SW 1271 (cell line): Measurements from ENCODE around the gene NPC2.

Source experiments
- DNase-seq, 2 experiments: peaks; one replicate each; lab custom pipeline; 2025; lab: John Stamatoyannopoulos, UW

NPC2 gene

DNA sequence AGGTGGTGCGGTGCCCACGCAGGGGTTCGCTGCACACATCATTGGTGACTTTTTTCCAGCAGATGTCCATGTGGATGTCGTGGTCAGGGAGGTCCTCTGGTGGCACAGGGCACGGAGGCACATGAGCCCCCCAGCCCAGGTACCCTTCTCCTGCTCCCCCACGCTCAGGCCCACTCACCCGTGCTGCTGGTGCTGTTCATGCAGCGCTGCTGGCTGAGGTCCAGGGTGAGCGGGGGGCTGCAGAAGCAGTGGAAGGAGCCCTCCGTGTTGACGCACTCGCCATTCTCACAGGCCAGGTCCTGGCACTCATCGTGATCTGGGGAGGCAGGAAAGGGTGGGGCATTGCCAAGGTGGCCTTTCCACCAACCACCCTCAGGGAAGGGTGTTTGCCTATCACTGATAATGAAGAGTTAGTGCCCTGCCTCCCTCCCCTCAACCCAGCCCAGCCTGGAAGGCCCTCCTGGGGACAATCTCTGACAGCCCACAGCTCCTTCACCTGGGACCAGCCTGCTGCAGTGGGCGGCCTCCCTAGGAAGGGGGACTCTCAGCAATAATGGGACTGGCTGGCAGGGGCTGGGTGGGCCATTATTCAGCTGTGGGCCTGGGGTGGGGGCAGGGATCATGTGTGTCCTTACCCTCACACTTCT, 10.3 kb upstream of the NPC2 start:
- DNase-seq = no peak

DNA sequence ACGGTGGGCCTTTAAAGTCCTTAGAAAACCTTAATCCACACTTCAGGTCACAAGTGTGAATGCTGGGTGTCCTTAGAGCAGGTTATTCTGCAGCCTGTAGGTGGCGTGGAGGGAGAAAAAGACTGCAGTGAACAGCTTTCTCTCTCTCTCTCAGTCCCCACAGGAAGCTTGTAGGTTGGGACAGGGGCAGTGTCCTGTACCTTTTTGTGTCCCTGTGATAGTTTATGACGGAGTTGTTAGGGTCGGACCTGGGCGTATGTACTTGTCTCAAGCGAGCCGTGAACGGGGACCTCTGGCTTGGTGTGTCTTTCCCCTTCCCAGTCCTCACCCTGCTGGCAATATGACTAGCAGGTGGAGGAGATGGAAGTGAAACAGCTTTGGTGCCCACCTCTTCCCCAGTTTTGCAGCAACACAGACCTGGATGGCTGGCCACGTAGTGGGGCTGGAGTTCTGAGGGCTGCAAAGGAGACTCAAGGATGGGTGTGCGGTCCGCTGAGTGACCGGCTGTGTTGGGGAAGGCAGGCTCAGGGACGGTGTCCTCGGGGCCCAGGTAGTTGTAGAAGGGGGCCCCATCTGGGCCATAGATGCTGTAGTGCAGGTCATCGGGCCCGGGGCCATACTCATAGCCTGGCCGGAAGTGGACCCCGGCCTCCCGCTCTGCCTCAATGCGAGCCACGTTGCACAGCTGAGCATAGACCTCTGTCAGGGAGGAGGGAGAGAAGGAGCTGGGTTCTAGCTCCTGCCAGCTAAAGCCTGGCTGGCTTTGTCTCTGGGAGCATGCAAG, 9.3 kb upstream of the NPC2 start:
- DNase-seq = peak in 1 of 2 experiments; percentile 17

DNA sequence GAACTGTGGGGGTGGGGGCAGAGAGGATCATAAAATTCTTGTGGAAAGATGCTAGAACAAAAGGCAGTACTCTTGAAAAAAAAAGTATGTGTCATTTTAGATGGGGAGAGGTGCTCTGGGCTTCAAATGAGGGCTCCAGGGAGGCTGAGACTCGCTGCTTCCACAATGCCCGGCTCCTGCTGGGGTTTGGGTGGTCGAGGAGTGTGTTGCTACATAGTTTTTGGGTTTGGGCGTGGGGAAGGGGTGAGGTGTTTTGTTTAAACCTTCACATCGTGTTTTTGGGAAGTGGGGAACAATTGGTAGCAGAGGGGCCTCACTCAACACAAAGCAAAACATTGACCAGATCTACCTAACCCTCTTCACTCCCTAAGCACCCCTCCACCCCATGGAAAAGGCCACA, 8.6 kb upstream of the NPC2 start:
- DNase-seq = no peak

DNA sequence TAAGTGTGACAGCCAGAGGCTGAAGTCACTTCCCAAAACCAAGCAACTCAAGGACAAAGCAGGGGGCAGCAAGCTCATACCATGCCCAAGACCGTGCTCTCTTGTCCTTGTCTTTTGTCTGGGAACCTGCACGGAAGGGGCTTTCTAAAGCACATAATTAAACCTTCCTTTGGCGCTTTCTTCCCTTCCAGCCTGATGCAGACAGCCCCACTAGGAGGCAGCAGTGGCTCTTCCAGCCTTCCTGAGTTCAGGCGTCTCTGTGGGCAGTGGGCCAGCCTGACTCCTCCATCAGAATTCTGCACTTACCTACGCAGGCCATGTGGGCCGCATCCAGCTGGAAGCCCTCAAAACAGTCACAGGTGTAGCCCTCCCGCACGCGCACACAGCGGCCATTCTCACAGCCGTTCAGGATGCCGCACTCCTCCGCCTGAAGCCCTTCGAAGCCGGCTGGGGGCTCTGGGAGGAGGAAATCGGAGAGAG, 8.1 kb upstream of the NPC2 start:
- DNase-seq = peak in 1 of 2 experiments; percentile 16

DNA sequence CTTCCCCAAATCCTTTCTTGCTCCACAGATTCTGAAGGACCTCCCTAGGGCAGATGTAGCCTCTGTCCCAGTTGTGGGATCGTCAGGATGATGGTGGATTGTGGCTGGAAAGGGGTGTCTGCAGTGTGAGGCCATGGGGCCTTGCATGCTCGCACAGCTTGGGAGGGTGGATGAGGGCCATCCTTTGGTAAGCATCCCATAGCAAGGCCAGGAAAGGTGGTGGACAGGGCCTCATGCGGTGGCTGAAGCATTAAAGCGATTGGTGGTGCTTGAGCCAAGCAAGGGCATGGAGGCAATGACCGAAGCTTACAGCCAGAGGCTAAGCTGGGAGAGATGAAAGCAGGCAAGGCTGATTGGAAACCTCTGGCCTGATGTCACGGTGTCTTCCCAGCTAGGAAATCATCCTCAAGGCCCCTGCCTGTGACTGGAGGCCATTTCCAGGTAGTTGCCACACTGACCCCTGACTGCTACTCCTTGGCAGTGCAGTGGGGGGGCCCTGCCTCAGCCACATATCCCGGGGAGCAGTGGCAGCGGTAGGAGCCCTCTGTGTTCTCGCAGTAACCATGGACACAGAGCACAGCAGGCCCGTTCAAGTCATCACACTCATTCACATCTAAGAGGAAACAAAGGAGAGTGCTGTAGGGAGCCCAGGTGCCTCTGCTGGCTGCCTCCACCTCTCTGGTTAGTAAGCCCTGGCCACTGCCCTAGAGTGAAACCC, 7.5 kb upstream of the NPC2 start:
- DNase-seq = no peak

DNA sequence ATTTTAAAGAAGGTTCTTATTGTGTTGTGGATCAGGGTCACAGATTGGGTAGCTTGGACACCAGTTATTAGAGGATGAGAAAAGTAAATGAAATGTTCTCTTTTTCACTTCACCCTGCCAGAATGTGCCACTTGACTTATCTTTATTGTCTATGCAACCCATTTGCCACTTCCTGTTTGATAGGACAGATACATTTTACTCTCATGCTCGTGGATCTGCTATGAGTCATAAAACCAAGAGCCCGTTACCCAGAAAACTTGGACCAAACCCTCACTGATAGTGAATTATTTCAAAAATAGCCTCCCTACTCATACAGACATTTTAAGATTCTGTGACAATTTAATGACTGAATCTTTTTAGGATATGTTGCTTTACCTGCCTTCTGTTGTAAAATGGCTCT, 2.3 kb upstream of the NPC2 start:
- DNase-seq = no peak

DNA sequence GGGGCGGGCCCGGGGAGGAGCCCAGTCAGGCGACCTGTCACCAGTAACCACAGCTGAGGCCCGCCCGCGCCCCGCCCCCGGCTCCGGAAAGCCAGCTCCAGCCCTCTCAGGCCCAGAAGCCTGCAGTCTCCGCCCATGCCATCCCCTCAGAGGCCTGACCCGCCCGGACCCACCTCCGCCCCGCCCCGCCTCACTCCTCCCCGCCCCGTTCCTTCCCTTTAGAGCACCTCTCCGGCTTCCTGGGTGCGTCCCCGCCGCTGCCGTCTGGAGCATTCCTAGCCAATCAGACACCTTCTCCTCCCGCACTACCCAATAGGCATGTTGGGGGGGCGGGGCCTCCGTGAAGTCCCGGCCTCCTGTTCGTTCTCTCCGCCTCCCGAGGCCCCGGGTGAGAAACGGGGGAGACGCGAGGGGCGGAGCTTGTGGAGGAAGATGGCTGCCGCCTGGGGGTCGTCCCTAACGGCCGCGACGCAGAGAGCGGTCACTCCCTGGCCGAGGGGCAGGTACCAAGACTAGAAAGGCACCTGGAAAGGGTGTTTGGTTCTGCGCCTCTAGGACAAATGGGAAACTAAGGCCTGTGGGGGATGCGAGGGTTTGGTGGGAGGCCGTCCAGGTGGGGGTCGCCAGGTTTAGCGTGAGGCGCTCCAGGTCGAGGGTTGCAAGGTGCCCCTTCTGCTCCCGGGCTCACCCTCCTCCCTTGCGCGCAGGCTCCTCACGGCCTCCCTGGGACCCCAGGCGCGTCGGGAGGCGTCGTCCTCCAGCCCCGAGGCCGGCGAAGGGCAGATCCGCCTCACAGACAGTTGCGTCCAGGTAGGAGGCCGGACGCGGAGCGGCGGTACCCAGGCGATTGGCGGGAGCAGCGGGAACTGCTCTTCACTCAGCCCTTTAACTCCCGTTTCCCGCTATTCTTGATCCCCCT, 497 bp upstream of the NPC2 start, which contains the start of gene ISCA2:
TSS of gene ISCA2 (plus strand) at position 423 of the 919 bp plus-strand sequence. CDS start at position 433, 10 bp downstream.
- peak; percentile 98 to 99 for DNase-seq

DNA sequence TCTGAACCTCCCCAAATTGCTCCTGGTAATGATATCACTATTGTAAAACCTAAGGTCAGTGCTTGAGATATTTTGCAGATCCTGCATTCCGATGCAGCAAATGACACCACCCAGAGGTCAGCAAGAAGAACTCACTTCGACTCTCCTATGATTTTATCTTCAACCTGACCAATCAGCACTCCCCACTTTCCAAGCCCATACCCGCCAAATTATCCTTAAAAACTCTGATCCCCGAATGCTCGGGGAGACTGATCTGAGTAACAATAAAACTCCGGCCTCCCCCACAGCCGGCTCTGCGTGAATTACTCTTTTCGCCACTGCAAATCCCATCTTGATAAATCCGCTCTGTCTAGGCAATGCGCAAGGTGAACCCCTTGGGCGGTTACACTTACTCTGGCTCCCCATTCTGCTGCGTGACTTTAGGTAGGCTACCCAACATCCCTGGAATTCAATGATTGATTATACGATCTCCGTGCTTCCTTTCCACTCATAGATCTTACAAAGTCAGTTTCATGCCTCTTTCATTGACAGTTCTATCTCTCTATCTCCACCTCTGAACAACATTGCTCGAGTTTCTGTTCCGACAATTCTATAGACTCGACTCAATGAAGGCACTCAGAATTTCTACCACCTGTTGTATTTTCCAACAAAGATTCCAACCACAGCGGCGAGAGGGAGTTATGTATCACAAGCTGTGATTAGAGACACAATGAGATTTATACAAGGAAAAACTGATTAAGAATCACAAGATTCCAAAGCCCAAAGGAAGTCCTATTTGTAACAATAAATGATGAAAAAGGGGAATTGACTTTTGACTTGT, 939 bp downstream of the NPC2 start:
- DNase-seq = peak in 1 of 2 experiments; percentile 7

DNA sequence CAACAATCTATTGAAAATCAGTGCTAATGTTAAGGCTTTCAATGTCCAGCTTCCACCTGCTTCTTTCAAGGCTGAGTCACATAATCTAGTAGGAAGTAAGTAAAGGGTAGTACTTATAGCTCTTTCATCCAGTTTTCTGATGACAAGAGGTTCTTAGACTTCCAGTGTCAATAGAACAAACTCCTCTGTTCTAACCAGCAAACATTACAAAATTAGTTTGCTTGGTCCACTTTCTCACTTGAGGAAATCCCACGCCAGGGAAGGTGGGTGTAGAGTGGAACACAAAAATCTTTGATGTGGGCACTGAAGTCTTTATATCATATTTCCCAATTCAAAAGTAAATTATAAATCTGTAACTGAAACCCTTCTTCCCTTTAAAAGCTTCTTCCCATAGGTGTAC, 2.6 kb downstream of the NPC2 start:
- DNase-seq = no peak

DNA sequence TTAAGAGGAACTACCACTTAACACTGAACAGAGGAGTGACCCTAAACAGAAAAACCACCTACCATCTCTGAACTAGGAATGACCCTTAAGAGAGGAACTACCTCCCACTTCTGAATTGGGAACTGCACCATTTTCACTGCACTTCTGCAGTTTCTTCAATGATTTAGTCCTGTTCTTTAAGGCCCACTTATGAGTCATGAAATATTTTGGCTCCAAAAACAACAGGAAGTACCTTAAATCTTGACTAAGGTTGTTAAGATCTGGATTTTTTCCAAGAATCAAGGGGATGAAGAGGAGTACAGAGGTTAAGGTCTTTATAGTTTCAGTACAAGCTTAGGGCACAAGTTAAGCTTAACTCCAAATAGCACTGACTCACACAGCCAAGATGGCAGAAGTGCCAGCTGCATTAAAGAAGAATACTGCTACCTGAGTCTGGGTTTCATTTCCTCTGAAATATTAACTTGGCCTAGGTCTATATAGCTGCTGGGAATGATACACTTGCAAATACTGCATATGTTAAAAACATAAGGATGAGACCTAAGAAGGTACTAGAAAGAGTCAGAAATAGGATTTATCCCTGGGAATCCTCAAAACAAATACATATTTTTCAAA, 4.2 kb downstream of the NPC2 start:
- DNase-seq = peak in 1 of 2 experiments; percentile 20

DNA sequence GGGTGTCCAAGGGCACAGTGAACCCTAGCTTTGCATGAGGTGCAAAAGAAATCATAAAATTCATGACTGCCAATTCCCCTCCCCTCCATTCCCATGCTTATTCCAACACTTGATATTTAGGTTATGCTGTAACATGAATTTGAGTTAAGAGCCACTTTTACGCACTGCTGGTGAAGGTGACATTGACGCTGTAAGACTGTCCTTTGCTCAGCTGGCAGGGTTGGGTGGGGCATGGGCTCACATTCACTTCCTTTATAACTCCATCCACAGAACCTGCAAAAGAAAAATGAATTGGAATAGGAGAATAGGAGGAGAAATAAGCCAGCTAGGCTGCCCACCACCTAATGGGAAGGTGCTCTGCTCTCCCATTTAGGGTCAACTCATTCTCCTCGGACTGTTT, 6.9 kb downstream of the NPC2 start:
- no peak for DNase-seq

DNA sequence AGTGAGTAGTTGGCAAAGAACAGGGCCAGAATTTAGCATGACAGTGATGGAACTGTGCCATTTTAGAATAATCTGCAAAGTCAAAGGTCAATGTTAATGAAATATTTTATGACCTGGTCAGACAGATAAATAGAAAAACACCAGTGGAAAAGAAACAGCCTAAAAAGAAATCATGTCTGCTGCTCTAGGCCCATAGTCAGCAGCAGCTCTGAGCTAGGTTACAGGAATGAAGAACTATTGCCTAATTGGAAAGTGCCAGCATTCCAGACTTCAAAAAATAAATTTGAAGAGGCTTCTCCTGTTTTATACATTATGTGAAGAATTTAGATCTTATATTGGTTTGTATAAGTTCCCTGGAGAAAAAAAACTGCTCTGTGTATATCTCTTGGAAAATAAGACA, 9.8 kb downstream of the NPC2 start:
- no peak for DNase-seq

DNA sequence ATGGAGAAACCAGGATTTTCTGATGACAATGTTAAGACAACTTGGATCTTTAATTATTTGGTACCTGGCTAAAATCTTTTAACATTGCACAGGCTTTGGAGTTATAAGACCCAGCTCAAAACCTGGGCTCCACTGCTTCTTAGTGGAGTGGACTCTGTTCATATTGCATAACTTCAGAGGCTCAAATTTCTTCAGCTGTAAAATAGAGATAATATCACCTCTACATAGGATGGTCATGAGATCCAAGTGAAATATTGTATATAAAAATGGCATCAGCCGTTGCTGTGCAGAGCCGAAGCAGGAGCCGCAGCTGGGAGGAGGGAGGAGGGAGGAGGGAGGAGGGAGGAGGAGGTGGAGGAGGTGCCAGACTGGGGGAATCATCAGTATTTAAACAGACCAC, 10.5 kb downstream of the NPC2 start:
- no peak for DNase-seq

DNA sequence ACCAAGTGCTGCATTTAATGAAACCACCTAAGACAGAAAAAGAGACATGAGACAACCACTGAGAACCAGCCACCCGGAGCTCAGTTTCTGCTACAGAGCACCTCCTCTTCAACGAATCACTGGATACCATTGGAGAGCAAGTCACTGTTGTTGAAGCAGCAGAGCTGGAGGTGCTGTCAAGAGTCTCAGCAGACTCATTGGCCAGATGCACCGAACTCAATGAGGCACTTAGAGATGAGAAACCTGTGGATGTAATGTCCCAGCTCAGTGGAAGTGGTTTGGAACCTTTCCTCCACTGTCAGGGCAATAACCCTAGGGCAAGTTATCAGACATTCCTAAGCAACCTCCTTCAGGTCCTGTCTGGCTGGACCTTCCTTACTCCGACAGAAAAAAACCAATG, 13.1 kb downstream of the NPC2 start:
- DNase-seq = no peak

DNA sequence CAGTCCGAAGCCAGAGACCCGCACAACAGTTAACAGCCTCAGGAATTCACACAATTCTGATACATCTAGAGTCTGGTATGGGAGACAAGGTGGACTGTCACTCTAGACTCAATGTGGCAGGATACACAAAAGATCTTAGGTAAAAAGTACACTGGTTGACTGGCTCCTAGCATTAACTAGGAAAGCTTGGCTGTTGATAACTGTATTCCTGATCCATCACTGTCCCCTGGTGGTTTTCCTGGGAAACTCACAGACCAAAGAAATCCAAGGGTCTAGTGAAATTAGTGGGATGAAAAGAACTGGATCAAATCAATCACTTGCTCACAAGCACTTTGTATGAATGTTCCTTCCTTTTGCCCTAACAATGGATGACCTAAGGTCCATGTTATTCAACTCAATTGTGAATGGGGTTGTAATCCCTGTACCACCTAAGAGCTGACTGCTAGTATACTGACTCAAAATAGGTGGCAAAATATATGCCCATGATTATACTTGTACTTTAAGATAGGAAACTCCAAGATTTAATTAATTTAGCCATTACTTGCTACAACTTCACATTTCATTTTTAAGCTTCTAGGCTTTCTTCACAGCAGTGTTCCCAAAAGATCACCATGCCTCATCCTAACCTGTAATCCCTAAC, 14.0 kb downstream of the NPC2 start:
- DNase-seq = peak in 1 of 2 experiments; percentile 33

DNA sequence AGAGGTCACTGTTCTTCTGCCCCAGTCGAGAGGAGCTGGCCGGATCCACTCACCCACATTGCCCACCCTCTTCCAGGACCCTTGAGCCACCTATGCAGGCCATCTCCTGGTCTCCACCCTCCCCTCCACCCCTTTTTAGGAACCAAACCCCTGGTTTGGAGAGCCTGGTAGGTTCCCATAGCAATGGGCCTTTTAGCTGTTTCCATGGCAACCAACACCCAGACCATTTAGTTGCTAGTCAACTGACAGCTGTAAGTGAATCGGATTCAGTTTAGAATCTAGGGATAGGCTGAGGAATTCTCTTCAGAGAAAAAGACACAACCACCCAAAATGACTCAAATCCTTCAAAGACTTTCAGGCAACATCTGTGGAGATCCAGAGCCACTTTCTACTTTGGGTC, 16.5 kb downstream of the NPC2 start:
- no peak for DNase-seq

DNA sequence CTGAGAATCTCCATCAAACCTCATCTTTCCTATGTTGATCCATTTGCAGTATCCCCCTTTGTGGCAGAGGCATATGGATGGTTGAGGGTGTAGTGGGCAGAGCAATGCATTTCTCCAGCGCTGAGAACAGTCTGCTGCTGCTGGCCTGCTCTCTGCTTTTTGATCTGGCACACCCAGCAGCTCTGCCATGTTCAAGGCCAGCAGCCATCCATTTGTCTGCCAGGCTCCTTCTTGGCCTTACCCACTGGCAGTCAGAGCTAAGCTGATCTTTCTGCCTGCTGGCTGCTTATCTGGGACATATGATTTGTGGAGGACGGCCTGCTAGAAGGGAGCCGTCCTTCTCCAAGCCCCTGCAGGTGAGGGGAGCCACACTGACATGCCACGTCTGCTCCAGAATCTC, 17.0 kb downstream of the NPC2 start:
- DNase-seq = no peak

DNA sequence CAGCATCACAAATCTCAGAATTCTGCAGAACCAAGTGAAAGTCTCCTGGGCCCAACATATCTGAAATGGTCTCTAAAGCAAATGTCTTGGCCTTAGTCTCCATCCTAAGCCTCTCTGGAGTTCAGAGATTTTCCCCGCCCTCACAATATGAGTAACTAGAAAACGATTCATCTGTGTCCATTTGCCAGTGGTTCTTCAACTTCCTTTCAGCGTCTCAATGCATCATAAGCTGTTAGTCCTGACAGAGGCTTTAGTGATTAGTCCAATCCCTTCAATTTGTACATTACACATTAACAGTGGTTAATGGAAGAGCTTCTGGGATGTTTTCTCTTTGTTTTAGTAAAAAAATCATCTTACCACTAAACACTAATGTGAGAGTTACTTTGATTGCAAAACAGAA, 17.4 kb downstream of the NPC2 start:
- DNase-seq = peak in 1 of 2 experiments; percentile 27

DNA sequence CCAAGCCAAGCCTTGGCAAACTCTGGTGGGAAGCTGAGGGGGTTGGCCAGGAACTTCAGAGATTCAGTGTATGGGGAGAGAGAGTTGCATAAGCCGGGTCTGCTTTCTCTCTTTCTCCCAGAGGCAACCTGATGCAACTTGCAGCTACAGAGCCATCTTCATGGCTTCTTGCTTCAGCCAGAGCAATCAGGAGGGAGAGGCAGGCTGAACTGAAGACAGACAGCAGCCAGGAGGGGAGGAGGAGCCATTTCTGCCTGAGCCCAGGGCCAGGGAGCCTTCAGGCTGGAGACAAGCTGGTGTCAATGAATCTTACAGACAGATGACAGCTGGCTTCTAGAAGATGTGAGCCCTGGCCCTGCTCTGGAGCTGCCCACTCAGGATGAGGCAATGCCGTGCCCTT, 18.7 kb downstream of the NPC2 start:
- DNase-seq = no peak

DNA sequence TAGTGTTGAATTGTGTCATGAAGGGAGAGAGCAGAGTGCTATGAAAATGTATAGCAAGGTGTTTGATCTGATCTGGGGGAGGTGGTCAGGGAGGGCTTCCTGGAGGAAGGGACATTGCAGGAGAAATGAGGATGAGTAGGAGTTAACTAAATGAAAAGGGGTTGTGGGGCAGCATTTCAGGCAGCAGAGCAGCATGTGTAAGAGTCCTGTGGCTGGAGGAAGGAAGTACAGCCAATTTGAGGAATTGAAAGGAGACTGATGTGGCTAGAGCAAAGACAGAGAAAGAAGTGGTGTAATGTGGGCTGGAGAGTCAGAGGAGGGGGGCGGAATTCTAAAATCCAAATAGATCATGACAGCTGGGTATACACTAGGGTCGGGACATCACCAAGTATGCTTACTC, 20.5 kb downstream of the NPC2 start:
- DNase-seq = no peak
